Prostate gland (tissue), 2 donors: ENCODE data around the gene MYO1D. TPM values are rescaled to one million over a fixed set of nuclear protein-coding genes. Genes with fewer than 3 reads are reported as not detected.
"Not testable (repeated sequence)": the region's sequence is repeated elsewhere in the genome, so short reads cannot be mapped to it uniquely, and the experiment has no call there.

Experiments used
- DNase-seq: peaks from one replicate; pipeline ENCODE4 v3.0.0-alpha.2; 2019; ENCODE audit warnings: low spot score
- H3K27ac ChIP-seq, 2 donors: fragments of 200-600 bp; sonication (generic); 2 replicates each; pipeline ENCODE4 v1.5.1; 2017 to 2019
- H3K27me3 ChIP-seq: fragments of 200-600 bp; sonication (generic); replicated peaks from 2 replicates; pipeline ENCODE4 v1.5.1; 2019; ENCODE audit not compliant: insufficient read depth
- H3K36me3 ChIP-seq, 2 donors: fragments of 200-600 bp; sonication (generic); 1 replicate in 1 of 2; 2 replicates in 1 of 2; pipeline versions ENCODE4 v1.5.1 to v1.8.1; 2017 to 2019
- H3K4me1 ChIP-seq: fragments of 200-600 bp; sonication (generic); replicated peaks from 2 replicates; pipeline ENCODE4 v1.5.1; 2019
- H3K4me3 ChIP-seq, 2 donors: fragments of 200-600 bp; sonication (generic); 2 replicates each; pipeline ENCODE4 v1.5.1; 2017 to 2019
- H3K9me3 ChIP-seq: fragments of 200-600 bp; sonication (generic); 2 replicates; pipeline ENCODE4 v1.5.1; 2017
- POLR2A ChIP-seq: fragments of 450-650 bp; IDR thresholded peaks from one replicate; pipeline ENCODE4 v1.6.1; 2016; ENCODE audit warnings: antibody characterized with exemption, mild to moderate bottlenecking
- POLR2AphosphoS5 ChIP-seq: sonication (generic); formaldehyde crosslinking; IDR thresholded peaks from one replicate; pipeline ENCODE4 v1.6.1; 2017; ENCODE audit warnings: antibody characterized with exemption
- WGBS: methylation state at CpG from one replicate; pipeline ENCODE4 v1.1.5; 2018; 5-methylcytosine and 5-hydroxymethylcytosine counted together
- intact Hi-C: fragments of 100-400 bp; cut with DNase I; formaldehyde crosslinking; loops from one replicate; pipeline ENCODE4 v1.14.2; 2022
- total RNA-seq, 2 donors: library from RNA; depleted of rRNA; stranded (reverse); fragments of >200 nt; gene quantifications; one replicate each; pipeline ENCODE4 v1.1.0, GENCODE V29; 2016
- TF ChIP-seq, protein P1 (sequence below), 4 experiments: fragments of 200-600 bp in 2 of 4; fragments of 450-650 bp in 2 of 4; sonication (generic) in 2 of 4; IDR thresholded peaks; 1 replicate in 3 of 4; 2 replicates in 1 of 4; pipeline ENCODE4 v1.5.1; 2016 to 2019; ENCODE audit warnings: antibody characterized with exemption in 4 of 4, mild to moderate bottlenecking in 2 of 4, moderate library complexity in 2 of 4

MYO1D gene
- total RNA-seq, 2 donors from 2014 or later = 44.2 to 45.2 TPM

DNA sequence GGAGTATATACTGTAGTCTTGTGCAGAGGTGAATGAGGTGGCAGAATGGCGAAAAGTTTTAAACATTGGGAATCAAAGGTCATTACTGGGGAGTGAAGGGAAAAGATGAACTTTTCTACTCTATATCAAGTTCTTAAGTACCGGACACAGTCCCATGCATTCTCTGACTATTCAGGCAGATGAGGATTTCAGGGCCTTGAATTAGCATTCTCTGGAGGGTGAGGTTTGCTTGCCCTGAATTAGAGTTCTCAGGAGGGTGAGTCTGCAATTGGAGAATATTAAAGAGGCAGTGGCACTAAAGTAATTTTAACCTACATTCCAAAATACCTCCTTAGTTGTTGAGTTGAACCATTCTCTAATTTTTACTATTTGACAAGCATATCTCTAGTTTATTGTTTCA, 423.6 kb downstream of the MYO1D start:
- H3K36me3 ChIP-seq = peaks cover 4 to 11% of the 10 kb centered on the region in 2 donors
- H3K9me3 ChIP-seq = no peaks in the 10 kb centered on the region
- no peak overlapping the region for H3K27ac ChIP-seq
- no peaks in the 10 kb centered on the region for H3K4me1 ChIP-seq
- H3K4me3 ChIP-seq = no peak overlapping the region
- DNase-seq = no peak
- no peak for TF ChIP-seq POLR2A
- TF ChIP-seq, protein P1, sequence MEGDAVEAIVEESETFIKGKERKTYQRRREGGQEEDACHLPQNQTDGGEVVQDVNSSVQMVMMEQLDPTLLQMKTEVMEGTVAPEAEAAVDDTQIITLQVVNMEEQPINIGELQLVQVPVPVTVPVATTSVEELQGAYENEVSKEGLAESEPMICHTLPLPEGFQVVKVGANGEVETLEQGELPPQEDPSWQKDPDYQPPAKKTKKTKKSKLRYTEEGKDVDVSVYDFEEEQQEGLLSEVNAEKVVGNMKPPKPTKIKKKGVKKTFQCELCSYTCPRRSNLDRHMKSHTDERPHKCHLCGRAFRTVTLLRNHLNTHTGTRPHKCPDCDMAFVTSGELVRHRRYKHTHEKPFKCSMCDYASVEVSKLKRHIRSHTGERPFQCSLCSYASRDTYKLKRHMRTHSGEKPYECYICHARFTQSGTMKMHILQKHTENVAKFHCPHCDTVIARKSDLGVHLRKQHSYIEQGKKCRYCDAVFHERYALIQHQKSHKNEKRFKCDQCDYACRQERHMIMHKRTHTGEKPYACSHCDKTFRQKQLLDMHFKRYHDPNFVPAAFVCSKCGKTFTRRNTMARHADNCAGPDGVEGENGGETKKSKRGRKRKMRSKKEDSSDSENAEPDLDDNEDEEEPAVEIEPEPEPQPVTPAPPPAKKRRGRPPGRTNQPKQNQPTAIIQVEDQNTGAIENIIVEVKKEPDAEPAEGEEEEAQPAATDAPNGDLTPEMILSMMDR (IDR thresholded peaks at IDR 0.05) = no peak
- WGBS = 94% methylated on average over 2 of the region's 2 CpGs
- intact Hi-C loops = no loop called here
- H3K27me3 ChIP-seq = no peaks in the 10 kb centered on the region

DNA sequence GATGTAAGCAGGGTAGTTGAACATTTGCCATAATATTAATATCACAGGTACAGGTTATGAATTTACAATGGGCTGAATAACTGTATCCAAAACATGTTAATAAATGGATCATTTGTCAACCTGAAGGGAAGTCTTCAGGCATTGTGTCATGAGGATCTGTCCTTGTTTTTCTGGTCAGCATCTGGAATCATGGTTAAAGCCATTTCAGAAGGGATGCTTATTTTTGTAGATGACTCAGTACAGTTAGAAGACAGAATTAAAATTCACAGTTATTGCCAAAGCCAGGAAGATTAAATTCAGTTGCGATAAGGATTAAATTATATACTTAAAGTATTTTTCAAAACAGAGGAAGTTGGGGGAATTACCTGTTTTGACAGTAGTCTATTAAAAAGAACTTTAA, 424.6 kb downstream of the MYO1D start:
- Histone ChIP-seq H3K9me3 (no peaks in the 10 kb centered on the region), H3K27ac (no peak overlapping the region), H3K4me3 (no peak overlapping the region), H3K27me3 (no peaks in the 10 kb centered on the region), H3K36me3 (peaks cover 4 to 12% of the 10 kb centered on the region in 2 donors), H3K4me1 (no peaks in the 10 kb centered on the region)
- TF ChIP-seq, protein P1 (IDR thresholded peaks at IDR 0.05) = no peak
- no peak for TF ChIP-seq POLR2AphosphoS5
- TF ChIP-seq POLR2A = no peak
- intact Hi-C loops = no loop called here
- no peak for DNase-seq
- WGBS = 97% methylated on average over 1 of the region's 1 CpG

DNA sequence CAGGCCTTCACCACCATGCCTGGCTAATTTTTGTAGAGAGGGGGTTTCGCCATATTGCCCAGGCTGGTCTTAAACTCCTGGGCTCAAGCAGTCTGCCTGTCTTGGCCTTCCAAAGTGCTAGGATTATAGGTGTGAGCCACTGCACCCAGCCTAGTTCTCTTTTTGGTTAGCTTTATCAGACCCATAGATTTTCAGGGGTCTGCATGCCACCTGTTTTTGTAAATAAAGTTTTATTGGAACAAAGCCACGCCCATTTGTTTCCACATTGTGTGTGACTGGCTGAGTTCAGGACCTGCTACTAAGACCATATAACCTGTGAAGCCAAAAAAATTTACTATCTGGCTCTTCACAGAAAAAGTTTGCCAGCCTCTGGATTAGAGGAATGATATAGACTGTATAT, 425.0 kb downstream of the MYO1D start:
- no peak for TF ChIP-seq POLR2AphosphoS5
- TF ChIP-seq, protein P1 (IDR thresholded peaks at IDR 0.05) = no peak
- TF ChIP-seq POLR2A = no peak
- Histone ChIP-seq H3K9me3 (no peaks in the 10 kb centered on the region), H3K27me3 (no peaks in the 10 kb centered on the region), H3K4me1 (no peaks in the 10 kb centered on the region), H3K27ac (no peak overlapping the region), H3K36me3 (peaks cover 4 to 12% of the 10 kb centered on the region in 2 donors), H3K4me3 (no peak overlapping the region)
- 84% methylated on average over 2 of the region's 2 CpGs for WGBS
- intact Hi-C loops = no loop called here
- DNase-seq = no peak

DNA sequence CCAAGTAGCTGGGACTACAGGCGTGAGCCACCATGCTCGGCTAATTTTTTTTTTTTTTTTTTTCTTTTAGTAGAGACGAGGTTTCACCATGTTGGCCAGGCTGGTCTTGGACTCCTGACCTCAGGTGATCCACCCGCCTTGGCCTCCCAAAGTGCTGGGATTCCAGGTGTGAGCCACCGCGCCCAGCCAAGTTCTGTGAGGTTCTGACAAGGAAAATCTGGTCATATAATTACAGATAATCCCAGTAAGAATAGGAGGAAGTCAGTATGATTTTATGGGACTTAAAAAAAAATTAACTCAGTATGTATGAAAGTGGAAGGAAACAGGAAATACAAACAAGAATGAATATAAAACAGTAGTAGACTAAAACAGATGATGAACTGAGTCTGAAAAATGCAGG, 426.5 kb downstream of the MYO1D start:
- 94% methylated on average over 6 of the region's 6 CpGs for WGBS
- DNase-seq, H3K9me3 ChIP-seq, intact Hi-C loops, H3K4me1 ChIP-seq, H3K27me3 ChIP-seq, H3K27ac ChIP-seq, H3K4me3 ChIP-seq: not testable (repeated sequence)
- peaks cover 4 to 12% of the 10 kb centered on the region in 2 donors for H3K36me3 ChIP-seq

DNA sequence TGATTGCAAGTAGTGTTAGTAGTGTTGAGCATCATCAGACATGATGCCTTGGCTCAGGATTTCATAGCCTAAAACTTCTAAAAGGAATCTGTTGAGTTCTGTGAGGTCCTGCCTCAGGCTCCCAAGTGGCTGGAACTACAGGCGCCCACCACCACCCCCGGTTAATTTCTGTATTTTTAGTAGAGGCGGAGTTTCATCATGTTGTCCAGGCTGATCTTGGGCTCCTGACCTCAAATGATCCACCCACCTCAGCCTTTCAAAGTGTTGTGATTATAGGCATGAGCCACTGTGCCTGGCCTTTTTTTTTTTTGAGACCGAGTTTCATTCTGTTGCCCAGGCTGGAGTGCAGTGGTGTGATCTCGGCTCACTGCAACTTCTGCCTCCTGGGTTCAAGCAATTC, 427.0 kb downstream of the MYO1D start:
- H3K9me3 ChIP-seq = no peaks in the 10 kb centered on the region
- intact Hi-C loops = no loop called here
- H3K27me3 ChIP-seq = no peaks in the 10 kb centered on the region
- no peak overlapping the region for H3K4me3 ChIP-seq
- DNase-seq = no peak
- TF ChIP-seq POLR2AphosphoS5 = no peak
- TF ChIP-seq POLR2A = no peak
- TF ChIP-seq, protein P1 (IDR thresholded peaks at IDR 0.05) = no peak
- 91% methylated on average over 5 of the region's 5 CpGs for WGBS
- H3K4me1 ChIP-seq = peaks cover 5% of the 10 kb centered on the region
- H3K36me3 ChIP-seq = peaks cover 4 to 12% of the 10 kb centered on the region in 2 donors
- no peak overlapping the region for H3K27ac ChIP-seq
